Lower leg skin (tissue), 3 donors: ENCODE results near the gene TMEM9.

Experiments used
- POLR2A ChIP-seq, 2 donors: fragments of 450-650 bp; IDR thresholded peaks; one replicate each; pipeline ENCODE4 v1.6.1; 2016 to 2017; ENCODE audit warnings: antibody characterized with exemption in 2 of 2, mild to moderate bottlenecking in 1 of 2, moderate library complexity in 1 of 2
- TF ChIP-seq, protein P1 (sequence below), 3 donors: fragments of 450-650 bp; IDR thresholded peaks; one replicate each; pipeline ENCODE4 v1.5.1; 2016; ENCODE audit warnings: antibody characterized with exemption in 3 of 3, mild to moderate bottlenecking in 3 of 3, moderate library complexity in 2 of 3

DNA sequence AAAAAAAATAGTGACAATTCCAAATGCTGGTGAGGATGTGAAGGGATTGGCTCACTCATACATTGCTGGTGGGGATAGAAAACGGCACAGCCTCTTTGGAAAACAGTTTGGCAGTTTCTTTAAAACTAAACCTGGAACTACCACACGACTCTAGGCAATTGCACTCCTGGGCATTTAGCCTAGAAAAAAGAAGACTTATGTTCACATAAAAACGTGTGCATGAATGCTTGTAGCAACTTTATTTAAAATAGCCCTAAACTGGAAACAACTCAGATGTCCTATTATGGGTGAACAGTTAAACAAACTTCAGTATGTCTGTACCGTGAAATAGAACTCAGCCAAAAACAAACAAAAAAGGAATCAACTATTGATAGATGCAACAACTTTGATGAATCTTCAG, 9.4 kb upstream of the TMEM9 start:
- TF ChIP-seq, protein P1, sequence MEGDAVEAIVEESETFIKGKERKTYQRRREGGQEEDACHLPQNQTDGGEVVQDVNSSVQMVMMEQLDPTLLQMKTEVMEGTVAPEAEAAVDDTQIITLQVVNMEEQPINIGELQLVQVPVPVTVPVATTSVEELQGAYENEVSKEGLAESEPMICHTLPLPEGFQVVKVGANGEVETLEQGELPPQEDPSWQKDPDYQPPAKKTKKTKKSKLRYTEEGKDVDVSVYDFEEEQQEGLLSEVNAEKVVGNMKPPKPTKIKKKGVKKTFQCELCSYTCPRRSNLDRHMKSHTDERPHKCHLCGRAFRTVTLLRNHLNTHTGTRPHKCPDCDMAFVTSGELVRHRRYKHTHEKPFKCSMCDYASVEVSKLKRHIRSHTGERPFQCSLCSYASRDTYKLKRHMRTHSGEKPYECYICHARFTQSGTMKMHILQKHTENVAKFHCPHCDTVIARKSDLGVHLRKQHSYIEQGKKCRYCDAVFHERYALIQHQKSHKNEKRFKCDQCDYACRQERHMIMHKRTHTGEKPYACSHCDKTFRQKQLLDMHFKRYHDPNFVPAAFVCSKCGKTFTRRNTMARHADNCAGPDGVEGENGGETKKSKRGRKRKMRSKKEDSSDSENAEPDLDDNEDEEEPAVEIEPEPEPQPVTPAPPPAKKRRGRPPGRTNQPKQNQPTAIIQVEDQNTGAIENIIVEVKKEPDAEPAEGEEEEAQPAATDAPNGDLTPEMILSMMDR (IDR thresholded peaks at IDR 0.05): no peak
- TF ChIP-seq POLR2A (IDR thresholded peaks at IDR 0.05): no peak
